Gastroesophageal sphincter (tissue), 4 donors: ENCODE measurements around the gene ZIC2. TPM values are rescaled to one million over a fixed set of nuclear protein-coding genes. Genes with fewer than 3 reads are reported as not detected.

Experiments
- ATAC-seq: fragments of 150-250 bp; one replicate; pipeline ENCODE4 v1.9.1; 2016; ENCODE audit warnings: mild to moderate bottlenecking, moderate library complexity
- H3K27ac ChIP-seq, 4 donors: fragments of 200-600 bp; sonication (generic) in 3 of 4; 1 replicate in 3 of 4; 2 replicates in 1 of 4; pipeline ENCODE4 v1.5.1; 2016 to 2019
- H3K27me3 ChIP-seq: fragments of 200-600 bp; sonication (generic); one replicate; pipeline ENCODE4 v1.5.1; 2019
- H3K36me3 ChIP-seq, 2 donors: fragments of 200-600 bp; sonication (generic); one replicate each; pipeline ENCODE4 v1.5.1; 2019; ENCODE audit warnings: control low read depth in 1 of 2
- H3K4me1 ChIP-seq, 3 donors: fragments of 200-600 bp; sonication (generic); 1 replicate in 2 of 3; 2 replicates in 1 of 3; pipeline ENCODE4 v1.5.1; 2016 to 2019; ENCODE audit warnings: control low read depth in 2 of 3
- H3K4me3 ChIP-seq, 2 donors: fragments of 200-600 bp; sonication (generic); one replicate each; pipeline ENCODE4 v1.5.1; 2019; ENCODE audit warnings: mild to moderate bottlenecking in 1 of 2, moderate library complexity in 1 of 2
- H3K9me3 ChIP-seq, 3 donors: fragments of 200-600 bp; sonication (generic); one replicate each; pipeline ENCODE4 v1.5.1; 2017 to 2019; ENCODE audit warnings: control low read depth in 2 of 3
- EP300 ChIP-seq: sonication (generic); formaldehyde crosslinking; IDR thresholded peaks from one replicate; pipeline ENCODE4 v1.6.1; 2017; ENCODE audit warnings: antibody characterized with exemption, mild to moderate bottlenecking
- POLR2A ChIP-seq, 2 donors: fragments of 450-650 bp; IDR thresholded peaks; one replicate each; pipeline ENCODE4 v1.6.1; 2017; ENCODE audit warnings: antibody characterized with exemption in 2 of 2, mild to moderate bottlenecking in 2 of 2, moderate library complexity in 1 of 2
- POLR2AphosphoS5 ChIP-seq: sonication (generic); formaldehyde crosslinking; IDR thresholded peaks from one replicate; pipeline ENCODE4 v1.6.1; 2017; ENCODE audit warnings: antibody characterized with exemption
- WGBS, 2 donors: methylation state at CpG; one replicate each; pipeline ENCODE4 v1.1.5; 2018; ENCODE audit warnings: low coverage in 1 of 2; 5-methylcytosine and 5-hydroxymethylcytosine counted together
- total RNA-seq, 4 donors: library from RNA; depleted of rRNA; stranded (reverse); fragments of >200 nt; gene quantifications; one replicate each; pipeline ENCODE4 v1.1.0, GENCODE V29; 2016
- TF ChIP-seq, protein P1 (sequence below), 4 experiments: fragments of 200-600 bp in 2 of 4; fragments of 450-650 bp in 2 of 4; sonication (generic) in 1 of 4; IDR thresholded peaks; one replicate each; pipeline ENCODE4 v1.5.1; 2017 to 2019; ENCODE audit warnings: antibody characterized with exemption in 4 of 4, mild to moderate bottlenecking in 2 of 4, moderate library complexity in 2 of 4

Gene ZIC2
- total RNA-seq, 4 donors from 2014 or later: not detected

DNA sequence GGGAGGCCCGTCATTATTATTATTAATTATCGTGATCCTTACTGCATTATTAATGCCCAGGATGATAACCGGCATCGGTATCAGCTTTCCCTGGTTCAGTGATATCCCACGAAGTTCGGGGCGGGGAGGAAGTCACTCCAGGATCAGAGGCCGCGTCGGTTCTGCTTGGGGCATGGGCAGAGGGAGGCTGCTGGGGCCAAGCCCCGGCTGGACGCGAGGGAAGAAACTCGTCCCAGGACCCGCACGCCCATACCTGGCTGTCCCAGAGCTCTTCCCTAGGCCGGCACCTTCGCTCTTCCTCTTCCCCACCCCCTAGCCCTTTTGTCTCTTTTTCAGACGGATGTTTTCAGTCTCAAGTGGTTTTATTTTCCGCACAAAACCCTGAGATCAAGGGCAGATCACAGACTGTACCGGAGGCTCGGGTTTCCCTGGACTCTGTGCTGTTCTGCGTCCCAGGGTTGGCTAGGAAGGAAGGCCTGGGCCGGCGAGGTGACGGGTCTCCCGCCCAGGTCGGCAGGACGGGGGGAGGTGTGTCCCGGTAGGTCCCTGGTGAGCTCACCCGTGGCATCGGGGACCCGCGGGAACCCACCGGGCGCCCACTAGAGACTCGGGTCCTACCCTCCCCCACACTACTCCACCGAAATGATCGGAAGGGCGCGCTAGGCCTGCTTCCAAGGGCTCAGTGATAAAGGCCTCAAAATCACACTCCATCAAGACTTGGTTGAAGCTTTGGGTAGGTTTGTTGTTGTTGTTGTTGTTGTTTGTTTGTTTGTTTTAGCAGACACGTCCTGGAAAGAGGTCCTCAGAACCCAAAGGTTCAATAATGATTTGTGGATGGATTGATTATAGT lies 7.9 kb downstream of the ZIC2 start:
- no peaks in the 10 kb centered on the region for H3K9me3 ChIP-seq
- peak; percentile 16 for ATAC-seq
- no peak overlapping the region for H3K27ac ChIP-seq
- 12 to 70% methylated on average over 2 to 11 of the region's 42 CpGs for WGBS, 2 donors
- H3K4me3 ChIP-seq: no peak overlapping the region
- TF ChIP-seq, protein P1, sequence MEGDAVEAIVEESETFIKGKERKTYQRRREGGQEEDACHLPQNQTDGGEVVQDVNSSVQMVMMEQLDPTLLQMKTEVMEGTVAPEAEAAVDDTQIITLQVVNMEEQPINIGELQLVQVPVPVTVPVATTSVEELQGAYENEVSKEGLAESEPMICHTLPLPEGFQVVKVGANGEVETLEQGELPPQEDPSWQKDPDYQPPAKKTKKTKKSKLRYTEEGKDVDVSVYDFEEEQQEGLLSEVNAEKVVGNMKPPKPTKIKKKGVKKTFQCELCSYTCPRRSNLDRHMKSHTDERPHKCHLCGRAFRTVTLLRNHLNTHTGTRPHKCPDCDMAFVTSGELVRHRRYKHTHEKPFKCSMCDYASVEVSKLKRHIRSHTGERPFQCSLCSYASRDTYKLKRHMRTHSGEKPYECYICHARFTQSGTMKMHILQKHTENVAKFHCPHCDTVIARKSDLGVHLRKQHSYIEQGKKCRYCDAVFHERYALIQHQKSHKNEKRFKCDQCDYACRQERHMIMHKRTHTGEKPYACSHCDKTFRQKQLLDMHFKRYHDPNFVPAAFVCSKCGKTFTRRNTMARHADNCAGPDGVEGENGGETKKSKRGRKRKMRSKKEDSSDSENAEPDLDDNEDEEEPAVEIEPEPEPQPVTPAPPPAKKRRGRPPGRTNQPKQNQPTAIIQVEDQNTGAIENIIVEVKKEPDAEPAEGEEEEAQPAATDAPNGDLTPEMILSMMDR (IDR thresholded peaks at IDR 0.05): no peak
- TF ChIP-seq POLR2A (IDR thresholded peaks at IDR 0.05) (no peak), POLR2AphosphoS5 (no peak), EP300 (no peak)
- peaks cover 0 to 42% (median 3%) of the 10 kb centered on the region in 3 donors for H3K4me1 ChIP-seq
- H3K27me3 ChIP-seq: peaks cover 100% of the 10 kb centered on the region
- H3K36me3 ChIP-seq: no peaks in the 10 kb centered on the region

DNA sequence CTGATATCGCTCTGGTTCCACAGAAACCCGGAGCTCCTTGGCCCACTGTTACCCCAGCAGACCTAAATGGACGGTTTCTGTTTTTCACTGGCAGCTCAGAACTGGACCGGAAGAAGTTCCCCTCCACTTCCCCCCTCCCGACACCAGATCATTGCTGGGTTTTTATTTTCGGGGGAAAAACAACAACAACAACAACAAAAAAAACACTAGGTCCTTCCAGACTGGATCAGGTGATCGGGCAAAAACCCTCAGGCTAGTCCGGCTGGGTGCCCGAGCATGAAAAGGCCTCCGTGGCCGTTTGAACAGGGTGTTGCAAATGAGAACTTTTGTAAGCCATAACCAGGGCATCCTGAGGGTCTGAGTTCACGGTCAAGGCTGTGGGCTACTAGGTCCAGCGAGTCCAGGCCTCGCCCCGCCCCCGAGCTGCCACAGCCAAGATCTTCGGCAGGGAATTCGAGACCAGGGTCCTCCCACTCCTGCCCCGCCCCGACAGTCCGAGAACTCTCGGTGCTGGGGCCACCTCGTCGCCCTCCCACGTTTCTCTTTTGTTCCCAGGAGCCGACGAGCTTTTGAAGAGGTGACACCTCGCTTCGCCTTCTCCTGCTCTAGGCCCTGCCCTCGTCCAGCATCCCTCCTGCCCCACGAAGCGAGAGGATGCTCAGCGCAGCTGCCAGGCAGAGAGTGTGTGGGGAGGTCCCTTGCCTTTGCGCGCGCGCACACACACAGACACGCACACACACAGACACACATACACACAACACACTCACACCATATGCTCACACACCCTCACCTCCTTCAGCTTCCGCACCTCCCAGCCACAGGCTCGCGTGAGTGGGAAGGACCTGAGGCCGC lies 8.8 kb downstream of the ZIC2 start:
- Histone ChIP-seq H3K4me1 (peaks cover 0 to 36% (median 3%) of the 10 kb centered on the region in 3 donors), H3K9me3 (no peaks in the 10 kb centered on the region), H3K4me3 (no peak overlapping the region), H3K27me3 (peaks cover 100% of the 10 kb centered on the region), H3K36me3 (no peaks in the 10 kb centered on the region), H3K27ac (no peak overlapping the region)
- WGBS, 2 donors: 5 to 21% methylated on average over 8 to 16 of the region's 42 CpGs
- ATAC-seq: no peak
- TF ChIP-seq POLR2A (IDR thresholded peaks at IDR 0.05) (no peak), POLR2AphosphoS5 (no peak), EP300 (no peak)
- TF ChIP-seq, protein P1 (IDR thresholded peaks at IDR 0.05): no peak

DNA sequence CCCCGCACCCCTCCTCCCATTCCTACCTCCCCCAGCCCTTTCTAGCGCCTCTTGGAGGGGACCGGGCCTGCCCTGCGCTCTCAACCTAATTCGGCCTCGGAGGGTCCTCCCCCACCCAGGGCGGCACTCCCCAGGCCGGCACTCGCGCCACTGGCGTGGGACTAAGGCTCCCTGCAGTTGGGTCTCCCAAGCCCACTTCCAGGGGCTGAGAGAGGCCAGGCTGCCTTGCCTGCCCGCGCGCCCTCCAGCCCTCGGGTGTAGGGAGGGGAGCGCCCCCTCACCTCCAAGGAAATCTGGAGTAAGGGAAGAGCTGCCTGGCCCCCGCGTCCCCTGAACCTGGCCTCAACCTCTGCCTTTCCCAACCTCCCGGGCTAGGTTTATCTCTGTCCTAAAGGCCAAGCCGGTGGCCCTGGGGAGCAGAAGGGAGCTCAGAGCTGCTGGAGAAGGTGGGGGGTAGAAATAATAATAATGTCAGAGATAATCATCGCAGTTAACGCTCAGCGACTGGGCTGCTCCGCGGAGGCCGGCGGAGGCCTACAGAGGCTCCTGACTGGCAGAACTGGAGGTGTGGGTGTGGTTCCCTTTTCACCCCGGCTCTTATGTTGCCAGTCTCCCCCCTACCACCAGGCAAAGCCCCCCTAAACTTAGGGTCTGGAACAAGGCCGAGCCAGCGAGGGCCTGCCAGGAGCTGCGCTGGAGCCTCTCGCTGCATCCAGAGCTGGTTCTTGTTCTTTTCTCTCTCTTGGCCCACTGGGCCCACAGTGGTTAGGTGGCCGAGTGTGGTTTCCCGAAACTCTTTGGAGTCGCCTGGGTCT lies 9.6 kb downstream of the ZIC2 start:
- peaks cover 0 to 36% (median 3%) of the 10 kb centered on the region in 3 donors for H3K4me1 ChIP-seq
- H3K27ac ChIP-seq: no peak overlapping the region
- ATAC-seq: no peak
- no peak overlapping the region for H3K4me3 ChIP-seq
- TF ChIP-seq, protein P1 (IDR thresholded peaks at IDR 0.05): no peak
- TF ChIP-seq EP300 (no peak), POLR2AphosphoS5 (no peak), POLR2A (IDR thresholded peaks at IDR 0.05) (no peak)
- no peaks in the 10 kb centered on the region for H3K36me3 ChIP-seq
- peaks cover 100% of the 10 kb centered on the region for H3K27me3 ChIP-seq
- H3K9me3 ChIP-seq: peaks cover 0 to 4% (median 0%) of the 10 kb centered on the region in 3 donors
- 7 to 22% methylated on average over 3 to 6 of the region's 35 CpGs for WGBS, 2 donors

- H3K27me3 ChIP-seq: peaks cover 100% of the 10 kb centered on the region
- peaks cover 0 to 40% (median 3%) of the 10 kb centered on the region in 3 donors for H3K4me1 ChIP-seq
- TF ChIP-seq, protein P1 (IDR thresholded peaks at IDR 0.05): no peak
- TF ChIP-seq EP300 (no peak), POLR2A (IDR thresholded peaks at IDR 0.05) (no peak), POLR2AphosphoS5 (no peak)
- peaks cover 0 to 4% (median 0%) of the 10 kb centered on the region in 3 donors for H3K9me3 ChIP-seq
- no peak overlapping the region for H3K4me3 ChIP-seq
- 10 to 18% methylated on average over 17 to 21 of the region's 36 CpGs for WGBS, 2 donors
- ATAC-seq: no peak
- no peaks in the 10 kb centered on the region for H3K36me3 ChIP-seq
- H3K27ac ChIP-seq: no peak overlapping the region
Observed at GRCh38 chr13:99991828-99992775, 10.5 kb downstream of the ZIC2 start.
